ENCODE data around the gene SH3RF3.

The SH3RF3 gene

DNA sequence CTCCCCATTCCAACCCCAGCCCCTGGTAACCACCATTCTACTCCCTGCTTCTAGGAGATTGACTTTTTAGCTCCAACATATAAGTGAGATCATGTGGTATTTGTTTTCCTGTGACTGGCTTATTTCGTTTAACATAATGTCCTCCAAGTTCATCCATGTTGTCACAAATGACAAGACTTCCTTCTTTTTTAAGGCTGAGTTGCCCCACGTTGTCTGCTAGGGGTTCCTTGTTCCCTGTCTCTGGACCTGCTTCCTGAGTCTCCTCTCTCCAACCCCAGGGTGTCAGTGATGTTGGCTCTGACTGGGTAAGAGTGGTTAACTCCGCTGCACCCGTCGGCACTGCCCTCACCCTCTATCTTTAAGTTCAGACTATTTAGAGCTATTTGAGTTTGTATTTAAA, 175.2 kb downstream of the SH3RF3 start:
- TF ChIP-seq, protein P1, sequence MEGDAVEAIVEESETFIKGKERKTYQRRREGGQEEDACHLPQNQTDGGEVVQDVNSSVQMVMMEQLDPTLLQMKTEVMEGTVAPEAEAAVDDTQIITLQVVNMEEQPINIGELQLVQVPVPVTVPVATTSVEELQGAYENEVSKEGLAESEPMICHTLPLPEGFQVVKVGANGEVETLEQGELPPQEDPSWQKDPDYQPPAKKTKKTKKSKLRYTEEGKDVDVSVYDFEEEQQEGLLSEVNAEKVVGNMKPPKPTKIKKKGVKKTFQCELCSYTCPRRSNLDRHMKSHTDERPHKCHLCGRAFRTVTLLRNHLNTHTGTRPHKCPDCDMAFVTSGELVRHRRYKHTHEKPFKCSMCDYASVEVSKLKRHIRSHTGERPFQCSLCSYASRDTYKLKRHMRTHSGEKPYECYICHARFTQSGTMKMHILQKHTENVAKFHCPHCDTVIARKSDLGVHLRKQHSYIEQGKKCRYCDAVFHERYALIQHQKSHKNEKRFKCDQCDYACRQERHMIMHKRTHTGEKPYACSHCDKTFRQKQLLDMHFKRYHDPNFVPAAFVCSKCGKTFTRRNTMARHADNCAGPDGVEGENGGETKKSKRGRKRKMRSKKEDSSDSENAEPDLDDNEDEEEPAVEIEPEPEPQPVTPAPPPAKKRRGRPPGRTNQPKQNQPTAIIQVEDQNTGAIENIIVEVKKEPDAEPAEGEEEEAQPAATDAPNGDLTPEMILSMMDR (IDR thresholded peaks at IDR 0.05; ENCODE audit: control insufficient read depth, insufficient read depth, low read depth, low read length, missing control alignments) = no peak
- H3K4me3 ChIP-seq (ENCODE audit: control insufficient read depth, low read depth, low read length) = no peak overlapping the region
- DNase-seq (ENCODE audit: low read depth) = no peak

DNA sequence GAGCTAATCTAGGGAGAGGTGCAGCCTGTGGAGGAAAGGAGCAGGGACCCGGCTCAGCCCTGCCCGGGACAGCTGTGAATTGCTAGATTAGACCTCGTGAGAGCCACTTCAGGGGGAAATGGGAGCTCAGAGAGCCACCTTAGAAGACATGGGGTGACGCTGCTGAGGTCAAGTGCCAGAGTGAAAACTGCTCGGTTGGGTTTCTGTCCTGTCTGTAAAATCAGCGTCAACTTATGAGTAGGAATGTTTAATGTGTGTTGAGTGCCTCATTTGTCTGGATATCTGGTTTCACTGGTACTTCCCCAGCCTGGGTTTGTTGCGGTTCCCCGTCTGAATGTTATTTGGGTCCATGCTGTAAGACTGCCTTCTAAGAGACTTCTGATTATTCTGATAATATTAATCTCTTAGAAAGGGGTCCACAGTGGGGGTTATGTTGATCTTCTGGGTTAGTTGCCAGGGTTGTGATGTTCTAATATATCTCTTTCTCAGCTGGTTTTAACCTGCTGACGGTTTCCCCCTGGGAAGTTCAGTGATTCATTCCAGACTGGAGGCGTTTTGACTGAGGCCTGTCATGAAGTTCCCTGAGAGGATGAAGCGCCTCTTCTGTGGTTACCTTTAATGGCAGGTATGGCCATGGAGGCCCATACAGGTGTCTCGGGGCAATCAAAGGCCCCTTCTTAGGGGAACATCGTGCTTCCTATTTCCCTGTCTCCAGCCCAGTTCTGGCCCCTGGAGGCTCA, 175.9 kb downstream of the SH3RF3 start:
- DNase-seq (ENCODE audit: low read depth) = no peak
- no peak overlapping the region for H3K4me3 ChIP-seq (ENCODE audit: control insufficient read depth, low read depth, low read length)
- TF ChIP-seq, protein P1 (IDR thresholded peaks at IDR 0.05; ENCODE audit: control insufficient read depth, insufficient read depth, low read depth, low read length, missing control alignments) = no peak

DNA sequence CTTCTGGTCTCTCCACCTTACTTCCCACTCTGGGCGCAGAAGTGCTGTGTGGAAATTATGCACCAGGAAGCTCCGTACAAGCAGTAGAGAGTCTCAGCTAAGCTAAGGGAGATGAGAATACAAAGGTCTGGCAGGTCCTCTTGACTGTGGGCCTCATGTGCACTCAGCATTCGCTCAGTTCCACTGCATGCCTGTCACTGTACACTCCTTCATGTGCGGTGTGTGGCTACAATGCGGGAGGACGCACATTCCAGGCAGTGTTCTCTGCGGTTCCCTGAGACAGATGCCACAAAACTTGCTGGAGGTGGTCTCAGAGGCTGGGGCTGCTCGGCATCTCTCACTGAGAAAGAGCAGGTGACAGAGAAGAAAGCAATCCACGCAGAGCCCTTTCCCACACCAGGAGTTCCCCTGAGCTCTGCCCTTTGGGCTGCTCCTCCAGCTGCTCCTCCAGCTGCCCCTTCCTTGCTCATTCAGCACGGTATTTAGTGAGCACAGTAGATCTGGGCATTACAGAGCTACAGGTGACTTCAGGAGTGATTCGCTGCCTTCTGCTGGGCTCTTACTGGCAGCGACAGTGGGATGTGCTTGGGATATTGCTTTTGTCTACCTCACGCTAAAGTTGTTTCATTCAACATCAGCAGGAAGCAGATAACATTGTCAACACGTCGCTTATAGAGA, 176.6 kb downstream of the SH3RF3 start:
- DNase-seq (ENCODE audit: low read depth) = no peak
- no peak overlapping the region for H3K4me3 ChIP-seq (ENCODE audit: control insufficient read depth, low read depth, low read length)
- TF ChIP-seq, protein P1 (IDR thresholded peaks at IDR 0.05; ENCODE audit: control insufficient read depth, insufficient read depth, low read depth, low read length, missing control alignments) = no peak

DNA sequence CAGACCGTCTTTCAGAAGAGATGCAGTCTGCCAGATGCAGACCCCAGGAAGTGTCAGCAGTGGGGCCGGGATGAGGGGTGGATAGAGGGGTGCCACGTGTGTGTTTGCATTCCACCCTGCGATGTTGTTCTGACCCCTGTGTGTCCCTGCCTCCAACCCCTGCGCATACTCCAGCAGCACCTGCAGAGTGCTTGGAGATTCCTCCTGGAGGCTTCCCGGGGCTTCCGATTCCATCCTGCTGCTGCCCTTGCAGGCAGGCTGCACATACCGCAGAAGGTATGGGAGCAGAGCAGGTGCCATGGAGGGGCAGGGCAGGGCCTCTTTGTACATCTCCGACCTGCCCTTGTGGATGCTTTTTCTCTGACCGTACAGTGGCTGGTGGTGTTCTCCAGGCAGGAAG, 177.2 kb downstream of the SH3RF3 start:
- DNase-seq (ENCODE audit: low read depth) = no peak
- no peak overlapping the region for H3K4me3 ChIP-seq (ENCODE audit: control insufficient read depth, low read depth, low read length)
- TF ChIP-seq, protein P1 (IDR thresholded peaks at IDR 0.05; ENCODE audit: control insufficient read depth, insufficient read depth, low read depth, low read length, missing control alignments) = no peak

DNA sequence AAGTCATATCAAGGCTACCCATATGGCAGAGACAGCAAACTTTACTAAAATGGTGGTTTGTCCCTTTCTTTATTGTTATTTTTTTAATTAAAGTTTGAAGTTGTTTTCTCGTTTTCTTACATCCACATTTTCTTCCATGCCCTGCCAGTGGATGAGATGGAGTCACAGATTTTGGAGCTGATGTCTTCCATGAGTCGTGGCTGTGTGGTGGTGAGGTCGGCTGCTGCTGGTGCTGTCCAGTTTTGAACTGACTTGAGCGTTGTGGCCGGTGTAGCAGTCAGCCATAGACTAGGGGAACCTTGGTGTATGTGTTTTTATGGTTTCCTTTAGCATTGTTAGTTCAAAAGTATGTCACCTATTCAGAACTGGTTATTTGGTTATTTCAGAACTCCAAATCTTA, 182.8 kb downstream of the SH3RF3 start:
- TF ChIP-seq, protein P1 (IDR thresholded peaks at IDR 0.05; ENCODE audit: control insufficient read depth, insufficient read depth, low read depth, low read length, missing control alignments) = no peak
- DNase-seq (ENCODE audit: low read depth) = no peak
- H3K4me3 ChIP-seq (ENCODE audit: control insufficient read depth, low read depth, low read length) = no peak overlapping the region

DNA sequence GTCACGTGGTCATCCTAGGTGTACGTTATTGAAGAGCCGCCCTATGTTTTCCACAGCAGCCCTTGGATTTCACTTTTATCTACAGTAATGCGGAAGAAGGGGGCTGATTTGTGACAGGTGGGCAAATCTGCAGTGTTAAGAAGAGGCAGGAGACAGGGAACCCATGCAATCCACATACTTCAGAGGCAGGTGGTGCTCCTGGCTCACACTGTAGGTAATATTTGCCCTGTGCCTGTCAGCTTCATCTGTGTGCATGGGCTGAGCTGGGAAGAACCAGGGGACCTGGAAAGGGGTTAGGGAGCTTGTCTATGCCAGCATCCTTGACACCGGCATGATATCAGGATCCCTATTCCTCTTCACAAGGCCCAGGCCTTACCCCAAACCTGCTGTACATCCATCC, 183.9 kb downstream of the SH3RF3 start:
- H3K4me3 ChIP-seq (ENCODE audit: control insufficient read depth, low read depth, low read length) = no peak overlapping the region
- TF ChIP-seq, protein P1 (IDR thresholded peaks at IDR 0.05; ENCODE audit: control insufficient read depth, insufficient read depth, low read depth, low read length, missing control alignments) = no peak
- no peak for DNase-seq (ENCODE audit: low read depth)
